OCI-LY1 (cell line): ENCODE results near the gene BRD7.

ENCODE experiments used
- H2AFZ ChIP-seq: fragments of 200-600 bp; sonication (generic), shearing (Covaris generic); 2 replicates; pipeline ENCODE4 v1.6.0; 2014; ENCODE audit warnings: antibody characterized with exemption, mild to moderate bottlenecking, low read length
- H3F3A ChIP-seq: fragments of 200-600 bp; sonication (generic), shearing (Covaris generic); 2 replicates; pipeline ENCODE4 v1.6.0; 2014; ENCODE audit warnings: mild to moderate bottlenecking, antibody characterized with exemption, low read length, moderate library complexity; ENCODE audit not compliant: insufficient read depth
- H3K27ac ChIP-seq: fragments of 200-600 bp; sonication (generic); 2 replicates; pipeline ENCODE4 v1.5.1; 2014; ENCODE audit warnings: low read length, mixed run types, mild to moderate bottlenecking, low read depth; ENCODE audit not compliant: poor library complexity, severe bottlenecking
- H3K27me3 ChIP-seq: fragments of 200-600 bp; sonication (generic); 2 replicates; pipeline ENCODE4 v1.6.0; 2014; ENCODE audit warnings: antibody characterized with exemption, mild to moderate bottlenecking, low read length, moderate library complexity; ENCODE audit not compliant: insufficient read depth
- H3K36me3 ChIP-seq: fragments of 200-600 bp; sonication (generic); 2 replicates; pipeline ENCODE4 v1.6.1; 2014; ENCODE audit warnings: mild to moderate bottlenecking, antibody characterized with exemption, low read length, moderate library complexity, mixed read lengths; ENCODE audit not compliant: insufficient read depth
- H3K4me1 ChIP-seq: fragments of 200-600 bp; sonication (generic); 2 replicates; pipeline ENCODE4 v1.5.1; 2014; ENCODE audit warnings: mild to moderate bottlenecking, low read length, moderate library complexity; ENCODE audit not compliant: insufficient read depth, severe bottlenecking
- H3K4me2 ChIP-seq: fragments of 200-600 bp; sonication (generic), shearing (Covaris generic); 2 replicates; pipeline ENCODE4 v1.6.1; 2014; ENCODE audit warnings: low read length
- H3K4me3 ChIP-seq: fragments of 200-600 bp; sonication (generic); 2 replicates; pipeline ENCODE4 v1.5.1; 2014; ENCODE audit warnings: low read length, low read depth, mild to moderate bottlenecking, mixed read lengths; ENCODE audit not compliant: poor library complexity, severe bottlenecking
- H3K79me2 ChIP-seq: fragments of 200-600 bp; shearing (Covaris generic); 2 replicates; pipeline ENCODE4 v1.6.1; 2016; ENCODE audit warnings: mixed run types, low read length, mixed read lengths; ENCODE audit not compliant: insufficient read depth
- H3K9ac ChIP-seq: fragments of 200-600 bp; sonication (generic), shearing (Covaris generic); 2 replicates; pipeline ENCODE4 v1.6.1; 2014; ENCODE audit warnings: mild to moderate bottlenecking, low read length, mixed read lengths
- H3K9me2 ChIP-seq: fragments of 200-600 bp; sonication (generic), shearing (Covaris generic); 2 replicates; pipeline ENCODE4 v1.6.1; 2014; ENCODE audit warnings: low read depth, mild to moderate bottlenecking, low read length, mixed read lengths
- H3K9me3 ChIP-seq: fragments of 200-600 bp; shearing (Covaris generic); 2 replicates; pipeline ENCODE4 v1.6.1; 2014; ENCODE audit warnings: low read length, mixed read lengths
- H4K20me1 ChIP-seq: fragments of 200-600 bp; sonication (generic), shearing (Covaris generic); 2 replicates; pipeline ENCODE4 v1.6.0; 2016; ENCODE audit warnings: mild to moderate bottlenecking, low read length; ENCODE audit not compliant: insufficient read depth
- EZH2 ChIP-seq: fragments of 200-600 bp; sonication (generic), shearing (Covaris generic); IDR thresholded peaks from 2 replicates; pipeline ENCODE4 v1.8.0; 2017; ENCODE audit warnings: borderline replicate concordance, mixed run types, mild to moderate bottlenecking, antibody characterized with exemption, low read length, moderate library complexity, mixed read lengths
- TF ChIP-seq, protein P1 (sequence below): fragments of 200-600 bp; sonication (generic), shearing (Covaris generic); IDR thresholded peaks from 2 replicates; pipeline ENCODE4 v1.5.1; 2017; ENCODE audit warnings: mild to moderate bottlenecking, antibody characterized with exemption, low read length, moderate library complexity, mixed read lengths

BRD7 gene

GRCh38 chr16:50293041-50293783 lies 75.6 kb downstream of the BRD7 start:
- Histone ChIP-seq H3K9ac (no peak overlapping the region), H3K27me3 (no peaks in the 10 kb centered on the region), H3K4me1 (no peaks in the 10 kb centered on the region), H3K9me3 (no peaks in the 10 kb centered on the region), H3K9me2 (no peaks in the 10 kb centered on the region), H3K4me2 (no peak overlapping the region), H3K36me3 (peaks cover 56% of the 10 kb centered on the region), H3K27ac (no peak overlapping the region), H3K4me3 (no peak overlapping the region), H3K79me2 (no peaks in the 10 kb centered on the region), H2AFZ (no peak overlapping the region), H4K20me1 (no peaks in the 10 kb centered on the region), H3F3A (no peaks in the 10 kb centered on the region)
- TF ChIP-seq, protein P1, sequence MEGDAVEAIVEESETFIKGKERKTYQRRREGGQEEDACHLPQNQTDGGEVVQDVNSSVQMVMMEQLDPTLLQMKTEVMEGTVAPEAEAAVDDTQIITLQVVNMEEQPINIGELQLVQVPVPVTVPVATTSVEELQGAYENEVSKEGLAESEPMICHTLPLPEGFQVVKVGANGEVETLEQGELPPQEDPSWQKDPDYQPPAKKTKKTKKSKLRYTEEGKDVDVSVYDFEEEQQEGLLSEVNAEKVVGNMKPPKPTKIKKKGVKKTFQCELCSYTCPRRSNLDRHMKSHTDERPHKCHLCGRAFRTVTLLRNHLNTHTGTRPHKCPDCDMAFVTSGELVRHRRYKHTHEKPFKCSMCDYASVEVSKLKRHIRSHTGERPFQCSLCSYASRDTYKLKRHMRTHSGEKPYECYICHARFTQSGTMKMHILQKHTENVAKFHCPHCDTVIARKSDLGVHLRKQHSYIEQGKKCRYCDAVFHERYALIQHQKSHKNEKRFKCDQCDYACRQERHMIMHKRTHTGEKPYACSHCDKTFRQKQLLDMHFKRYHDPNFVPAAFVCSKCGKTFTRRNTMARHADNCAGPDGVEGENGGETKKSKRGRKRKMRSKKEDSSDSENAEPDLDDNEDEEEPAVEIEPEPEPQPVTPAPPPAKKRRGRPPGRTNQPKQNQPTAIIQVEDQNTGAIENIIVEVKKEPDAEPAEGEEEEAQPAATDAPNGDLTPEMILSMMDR, result no peak
- TF ChIP-seq EZH2, result no peak

GRCh38 chr16:50292566-50292948 lies 76.2 kb downstream of the BRD7 start:
- no peaks in the 10 kb centered on the region for H3K9me2 ChIP-seq

DNA sequence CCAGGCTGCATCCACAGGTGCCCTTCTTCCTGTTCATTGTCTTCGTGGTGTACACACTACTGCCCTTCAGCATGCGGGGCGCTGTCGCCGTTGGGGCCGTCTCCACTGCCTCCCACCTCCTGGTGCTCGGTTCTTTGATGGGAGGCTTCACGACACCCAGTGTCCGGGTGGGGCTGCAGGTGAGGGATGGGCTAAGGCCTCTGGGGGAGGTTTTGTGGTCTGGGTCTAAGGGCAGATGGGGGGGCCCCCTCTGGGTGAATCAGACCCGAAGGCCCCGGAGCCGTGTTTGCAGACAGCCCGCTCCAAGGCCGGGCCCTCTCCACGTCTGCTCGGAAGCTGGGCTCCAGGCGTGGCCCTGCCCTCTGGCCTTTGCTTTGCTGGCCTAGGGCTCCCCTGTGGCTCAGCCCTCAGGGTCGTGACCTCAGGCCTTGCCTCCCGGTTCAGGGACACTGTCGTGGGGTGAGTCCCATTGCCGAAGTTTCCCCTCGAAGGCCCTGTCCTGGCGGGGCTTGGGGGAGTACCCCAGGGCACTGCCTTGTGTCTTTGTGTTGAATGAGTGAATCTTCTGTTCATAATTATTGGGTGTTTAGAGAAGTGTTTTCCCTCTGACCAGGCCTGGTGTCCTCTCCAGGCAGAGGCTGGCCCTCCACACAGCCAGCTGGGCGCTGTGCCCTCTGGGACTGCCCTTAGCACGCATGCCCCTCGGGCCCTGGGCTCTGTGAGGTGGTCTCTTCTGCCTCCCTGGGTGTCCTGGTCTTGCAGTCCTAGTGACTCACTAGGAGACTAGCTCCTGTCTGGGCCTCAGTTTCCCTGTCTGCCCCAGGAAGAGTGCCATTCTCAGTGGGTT lies 76.8 kb downstream of the BRD7 start:
- Histone ChIP-seq H3K4me3 (no peak overlapping the region), H3K9me3 (no peaks in the 10 kb centered on the region), H3K4me1 (no peaks in the 10 kb centered on the region), H3K27me3 (no peaks in the 10 kb centered on the region), H3K4me2 (no peak overlapping the region), H3K36me3 (peaks cover 65% of the 10 kb centered on the region), H3K9ac (no peak overlapping the region), H3K27ac (no peak overlapping the region), H2AFZ (no peak overlapping the region), H4K20me1 (no peaks in the 10 kb centered on the region), H3K79me2 (no peaks in the 10 kb centered on the region), H3F3A (no peaks in the 10 kb centered on the region), H3K9me2 (no peaks in the 10 kb centered on the region)
- TF ChIP-seq, protein P1, result no peak
- no peak for TF ChIP-seq EZH2

More at GRCh38 chr16:50292566-50292948, 76.2 kb downstream of the BRD7 start:
- H3K9ac ChIP-seq, result no peak overlapping the region
- TF ChIP-seq, protein P1, result no peak
- TF ChIP-seq EZH2, result no peak
- no peaks in the 10 kb centered on the region for H3K79me2 ChIP-seq
- H4K20me1 ChIP-seq, result no peaks in the 10 kb centered on the region
- no peaks in the 10 kb centered on the region for H3K4me1 ChIP-seq
- H3K36me3 ChIP-seq, result peaks cover 63% of the 10 kb centered on the region
- no peaks in the 10 kb centered on the region for H3K27me3 ChIP-seq
- no peak overlapping the region for H3K27ac ChIP-seq
- no peaks in the 10 kb centered on the region for H3K9me3 ChIP-seq
- no peak overlapping the region for H2AFZ ChIP-seq
- H3K4me3 ChIP-seq, result no peak overlapping the region
- H3F3A ChIP-seq, result no peaks in the 10 kb centered on the region
- no peak overlapping the region for H3K4me2 ChIP-seq
